Nephron (organoid): ENCODE results near the gene LIMK2.
A peak's percentile ranks its signal among the peaks of the same experiment; 100 is the strongest.
"Not testable (repeated sequence)": the region's sequence is repeated elsewhere in the genome, so short reads cannot be mapped to it uniquely, and the experiment has no call there.

Experiments used
- H3K27ac Mint-ChIP-seq, 3 experiments: 2 replicates each; pipeline ENCODE4 v1.8.0; 2020; ENCODE audit warnings: mixed read lengths in 3 of 3, mild to moderate bottlenecking in 2 of 3, moderate library complexity in 1 of 3
- H3K27me3 Mint-ChIP-seq: 2 replicates; pipeline ENCODE4 v1.8.0; 2021; ENCODE audit warnings: low read depth, mild to moderate bottlenecking, moderate library complexity, mixed read lengths
- H3K36me3 Mint-ChIP-seq: 2 replicates; pipeline ENCODE4 v1.8.0; 2020; ENCODE audit warnings: low read depth, mixed read lengths
- H3K4me1 Mint-ChIP-seq: 2 replicates; pipeline ENCODE4 v1.8.0; 2020; ENCODE audit warnings: mixed read lengths
- H3K4me3 Mint-ChIP-seq, 3 experiments: 2 replicates each; pipeline ENCODE4 v1.8.0; 2020; ENCODE audit warnings: mild to moderate bottlenecking in 3 of 3, mixed read lengths in 3 of 3, moderate library complexity in 2 of 3
- H3K9me3 Mint-ChIP-seq: 2 replicates; pipeline ENCODE4 v1.8.0; 2020; ENCODE audit warnings: mixed read lengths
- TF ChIP-seq, protein P1 (sequence below), 3 experiments: fragments of 200-600 bp; sonication (generic); IDR thresholded peaks; one replicate each; pipeline ENCODE4 v1.5.0; 2021; ENCODE audit warnings: antibody characterized with exemption in 3 of 3; ENCODE audit not compliant: unreplicated experiment in 3 of 3

The LIMK2 gene

DNA sequence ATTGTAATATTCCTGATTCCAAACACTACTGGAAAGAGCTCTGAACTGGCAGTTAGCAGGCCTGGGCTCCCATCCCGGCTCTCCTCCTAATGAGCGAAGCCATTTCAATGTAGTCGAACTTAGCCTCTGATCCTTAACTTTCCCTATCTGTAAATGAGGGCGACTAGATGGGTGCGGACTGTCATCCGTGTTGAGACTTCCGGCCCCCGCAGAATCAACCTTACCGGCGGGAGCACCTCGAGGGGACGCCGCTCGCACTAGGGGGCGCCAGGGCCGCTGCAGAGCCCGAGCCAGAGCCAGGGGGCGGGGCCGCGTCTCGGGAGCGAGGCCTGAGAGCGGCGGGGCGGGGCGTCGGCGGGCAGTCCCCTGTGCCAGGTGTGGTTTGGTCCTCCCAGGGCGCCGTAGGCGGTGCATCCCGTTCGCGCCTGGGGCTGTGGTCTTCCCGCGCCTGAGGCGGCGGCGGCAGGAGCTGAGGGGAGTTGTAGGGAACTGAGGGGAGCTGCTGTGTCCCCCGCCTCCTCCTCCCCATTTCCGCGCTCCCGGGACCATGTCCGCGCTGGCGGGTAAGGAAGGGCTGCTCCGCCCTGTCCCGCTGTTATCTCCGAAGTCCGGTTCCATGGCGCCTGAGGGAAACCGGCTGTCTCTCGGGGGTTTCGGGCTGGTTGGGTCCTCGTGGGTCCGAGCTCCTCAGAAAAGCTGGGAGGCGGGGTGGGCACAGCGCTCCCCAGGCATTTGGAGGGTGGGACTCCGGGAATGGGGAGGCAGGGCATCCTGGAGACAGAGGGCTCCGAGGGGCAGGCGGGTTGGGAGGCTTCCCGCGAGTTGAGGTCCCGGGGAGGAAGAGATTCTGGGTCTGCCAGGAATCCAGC lies at the start of gene LIMK2:
TSS of gene LIMK2 (plus strand) at position 437 of the 869 bp plus-strand sequence. CDS start at position 548, 111 bp downstream.
- H3K4me1 Mint-ChIP-seq, result peaks cover 30% of the 10 kb centered on the region
- peak within 1 kb of the TSS; percentile 86 to 89 (median 89) for H3K4me3 Mint-ChIP-seq
- H3K27me3 Mint-ChIP-seq, result no peaks in the 10 kb centered on the region
- peaks cover 13% of the 10 kb centered on the region for H3K36me3 Mint-ChIP-seq
- H3K27ac Mint-ChIP-seq, result peak within 1 kb of the TSS; percentile 37 to 83 (median 44)
- H3K9me3 Mint-ChIP-seq, result no peaks in the 10 kb centered on the region
- TF ChIP-seq, protein P1, sequence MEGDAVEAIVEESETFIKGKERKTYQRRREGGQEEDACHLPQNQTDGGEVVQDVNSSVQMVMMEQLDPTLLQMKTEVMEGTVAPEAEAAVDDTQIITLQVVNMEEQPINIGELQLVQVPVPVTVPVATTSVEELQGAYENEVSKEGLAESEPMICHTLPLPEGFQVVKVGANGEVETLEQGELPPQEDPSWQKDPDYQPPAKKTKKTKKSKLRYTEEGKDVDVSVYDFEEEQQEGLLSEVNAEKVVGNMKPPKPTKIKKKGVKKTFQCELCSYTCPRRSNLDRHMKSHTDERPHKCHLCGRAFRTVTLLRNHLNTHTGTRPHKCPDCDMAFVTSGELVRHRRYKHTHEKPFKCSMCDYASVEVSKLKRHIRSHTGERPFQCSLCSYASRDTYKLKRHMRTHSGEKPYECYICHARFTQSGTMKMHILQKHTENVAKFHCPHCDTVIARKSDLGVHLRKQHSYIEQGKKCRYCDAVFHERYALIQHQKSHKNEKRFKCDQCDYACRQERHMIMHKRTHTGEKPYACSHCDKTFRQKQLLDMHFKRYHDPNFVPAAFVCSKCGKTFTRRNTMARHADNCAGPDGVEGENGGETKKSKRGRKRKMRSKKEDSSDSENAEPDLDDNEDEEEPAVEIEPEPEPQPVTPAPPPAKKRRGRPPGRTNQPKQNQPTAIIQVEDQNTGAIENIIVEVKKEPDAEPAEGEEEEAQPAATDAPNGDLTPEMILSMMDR (IDR thresholded peaks at IDR 0.05; ENCODE audit: unreplicated experiment in 3 of 3), result peak; percentile 81 to 97 (median 88)

- H3K4me3 Mint-ChIP-seq, result no peak overlapping the region
- TF ChIP-seq, protein P1 (IDR thresholded peaks at IDR 0.05; ENCODE audit: unreplicated experiment in 3 of 3), result no peak
- H3K4me1 Mint-ChIP-seq, result no peaks in the 10 kb centered on the region
- no peak overlapping the region for H3K27ac Mint-ChIP-seq
- H3K9me3 Mint-ChIP-seq, result no peaks in the 10 kb centered on the region
- H3K36me3 Mint-ChIP-seq, result peaks cover 29% of the 10 kb centered on the region
- H3K27me3 Mint-ChIP-seq, result no peaks in the 10 kb centered on the region
These were observed 41.1 kb upstream of the LIMK2 start for GRCh38 chr22:31170971-31171370.

- not testable (repeated sequence) for H3K9me3 Mint-ChIP-seq, H3K27ac Mint-ChIP-seq, H3K4me3 Mint-ChIP-seq, H3K4me1 Mint-ChIP-seq, H3K27me3 Mint-ChIP-seq
- peaks cover 25% of the 10 kb centered on the region for H3K36me3 Mint-ChIP-seq
These were observed 40.4 kb upstream of the LIMK2 start for GRCh38 chr22:31171734-31172133.

DNA sequence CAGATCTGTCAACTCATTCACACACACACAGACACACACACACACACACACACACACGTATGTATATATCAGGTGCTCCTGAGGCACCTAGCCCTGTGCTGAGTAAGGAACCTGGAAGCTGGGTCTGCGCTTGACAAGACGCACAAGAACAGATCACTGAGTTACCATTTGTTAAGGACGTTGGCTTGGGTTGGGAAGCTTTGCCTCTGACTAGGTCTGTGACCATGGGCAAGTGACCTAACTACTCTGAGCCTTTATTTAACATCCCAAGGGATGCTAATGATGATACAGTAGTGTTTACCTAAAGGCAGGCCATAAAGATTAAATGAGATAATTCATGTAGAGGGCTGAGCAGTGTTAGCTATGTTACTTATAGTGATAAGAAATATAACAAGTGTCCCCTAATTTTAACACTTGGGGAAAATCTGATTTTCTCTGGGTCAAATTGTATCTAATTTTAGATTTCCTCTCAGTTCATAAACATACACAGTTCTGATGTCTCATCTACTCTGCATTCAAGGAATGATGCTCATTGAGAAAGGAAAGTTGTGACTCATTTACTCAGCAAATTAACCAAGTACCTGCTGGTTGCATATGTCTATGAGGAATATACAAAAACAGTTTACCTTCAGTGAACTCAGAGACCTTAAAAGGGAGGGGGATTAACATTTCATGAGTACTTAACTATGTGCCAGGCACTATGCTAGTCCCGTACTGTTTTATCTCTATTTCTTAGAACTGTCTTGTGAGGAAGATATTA lies 38.5 kb upstream of the LIMK2 start:
- Mint-ChIP-seq H3K9me3 (no peaks in the 10 kb centered on the region), H3K4me3 (no peak overlapping the region), H3K36me3 (peaks cover 20% of the 10 kb centered on the region), H3K27ac (no peak overlapping the region), H3K27me3 (no peaks in the 10 kb centered on the region), H3K4me1 (no peaks in the 10 kb centered on the region)
- TF ChIP-seq, protein P1 (IDR thresholded peaks at IDR 0.05; ENCODE audit: unreplicated experiment in 3 of 3), result no peak

GRCh38 chr22:31176923-31177322 lies 35.2 kb upstream of the LIMK2 start:
- H3K4me3 Mint-ChIP-seq, result no peak overlapping the region
- no peaks in the 10 kb centered on the region for H3K4me1 Mint-ChIP-seq
- no peak overlapping the region for H3K27ac Mint-ChIP-seq
- peaks cover 33% of the 10 kb centered on the region for H3K36me3 Mint-ChIP-seq
- H3K27me3 Mint-ChIP-seq, result no peaks in the 10 kb centered on the region
- H3K9me3 Mint-ChIP-seq, result peaks cover 4% of the 10 kb centered on the region
- TF ChIP-seq, protein P1 (IDR thresholded peaks at IDR 0.05; ENCODE audit: unreplicated experiment in 3 of 3), result no peak

DNA sequence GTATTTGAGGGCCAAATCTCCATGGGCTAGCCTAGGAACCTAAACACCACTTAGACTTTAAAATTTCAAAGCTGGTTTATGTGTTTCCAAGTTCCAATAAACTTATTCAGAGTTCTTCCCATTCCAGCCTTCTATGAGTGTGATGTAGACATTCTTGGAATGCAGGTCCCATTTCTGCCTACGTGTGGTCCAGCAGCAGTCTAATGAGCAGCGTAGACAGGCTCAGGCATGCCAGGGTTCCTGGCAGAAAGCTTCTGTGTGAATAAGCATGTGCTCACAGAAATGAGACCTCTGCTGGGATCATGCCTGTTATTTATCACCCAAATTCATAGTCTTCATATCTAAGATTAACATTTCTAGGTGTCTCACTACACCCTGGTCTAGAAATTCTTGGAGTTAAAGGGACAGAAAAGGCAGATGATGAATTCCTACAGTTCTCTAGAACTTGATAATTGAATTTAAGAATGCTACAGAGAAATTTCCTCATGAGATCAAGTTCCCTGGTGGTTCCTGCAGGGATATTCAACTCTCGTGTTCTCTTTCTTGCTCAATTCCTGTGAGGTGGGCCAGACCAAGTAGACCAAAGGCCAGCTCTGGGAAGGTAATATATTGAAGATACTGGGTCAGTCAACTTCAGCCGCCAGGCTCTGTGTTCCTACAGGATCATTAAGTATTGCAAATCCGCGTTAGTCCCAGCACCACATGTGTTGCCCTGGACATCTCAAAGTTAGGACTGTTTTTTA lies 34.5 kb upstream of the LIMK2 start:
- no peaks in the 10 kb centered on the region for H3K27me3 Mint-ChIP-seq
- peaks cover 4% of the 10 kb centered on the region for H3K9me3 Mint-ChIP-seq
- H3K4me3 Mint-ChIP-seq, result no peak overlapping the region
- H3K36me3 Mint-ChIP-seq, result peaks cover 38% of the 10 kb centered on the region
- TF ChIP-seq, protein P1 (IDR thresholded peaks at IDR 0.05; ENCODE audit: unreplicated experiment in 3 of 3), result no peak
- no peaks in the 10 kb centered on the region for H3K4me1 Mint-ChIP-seq
- H3K27ac Mint-ChIP-seq, result peak overlapping the region in 2 of 3 experiments; percentile 58 to 59
